Ascending aorta (tissue), 2 donors: ENCODE results near the gene EGFR. TPM values are rescaled to one million over a fixed set of nuclear protein-coding genes. Genes with fewer than 3 reads are reported as not detected.

ENCODE experiments used
- DNase-seq, 2 donors: peaks; one replicate each; pipeline ENCODE4 v3.0.0-alpha.2; 2019; ENCODE audit warnings: low spot score in 2 of 2
- H3K27ac ChIP-seq, 2 donors: fragments of 200-600 bp; sonication (generic); one replicate each; pipeline ENCODE4 v1.5.1; 2016 to 2017; ENCODE audit warnings: mild to moderate bottlenecking in 1 of 2
- H3K27me3 ChIP-seq: fragments of 200-600 bp; sonication (generic); one replicate; pipeline ENCODE4 v1.5.1; 2017
- H3K36me3 ChIP-seq, 2 donors: fragments of 200-600 bp; sonication (generic); one replicate each; pipeline ENCODE4 v1.5.1; 2016
- H3K4me1 ChIP-seq, 2 donors: fragments of 200-600 bp; sonication (generic); one replicate each; pipeline ENCODE4 v1.5.1; 2016 to 2017; ENCODE audit warnings: mild to moderate bottlenecking in 1 of 2
- H3K4me3 ChIP-seq, 2 donors: fragments of 200-600 bp; sonication (generic); one replicate each; pipeline ENCODE4 v1.5.1; 2016 to 2017; ENCODE audit warnings: mild to moderate bottlenecking in 1 of 2
- H3K9me3 ChIP-seq, 2 donors: fragments of 200-600 bp; sonication (generic); one replicate each; pipeline ENCODE4 v1.5.1; 2016
- intact Hi-C: fragments of 100-400 bp; cut with DNase I; formaldehyde crosslinking; loops from one replicate; pipeline ENCODE4 v1.15.1; 2023
- total RNA-seq: library from RNA; depleted of rRNA; stranded (reverse); fragments of >200 nt; gene quantifications from one replicate; pipeline ENCODE4 v1.1.0, GENCODE V29; 2016
- TF ChIP-seq, protein P1 (sequence below), 3 experiments: fragments of 200-600 bp in 2 of 3; fragments of 450-650 bp in 1 of 3; sonication (generic) in 2 of 3; IDR thresholded peaks; one replicate each; pipeline ENCODE4 v1.5.1; 2016 to 2019; ENCODE audit warnings: antibody characterized with exemption in 3 of 3, mild to moderate bottlenecking in 1 of 3, moderate library complexity in 1 of 3

EGFR gene
- total RNA-seq, 1 donor from 2014 or later = 33.8 TPM

DNA sequence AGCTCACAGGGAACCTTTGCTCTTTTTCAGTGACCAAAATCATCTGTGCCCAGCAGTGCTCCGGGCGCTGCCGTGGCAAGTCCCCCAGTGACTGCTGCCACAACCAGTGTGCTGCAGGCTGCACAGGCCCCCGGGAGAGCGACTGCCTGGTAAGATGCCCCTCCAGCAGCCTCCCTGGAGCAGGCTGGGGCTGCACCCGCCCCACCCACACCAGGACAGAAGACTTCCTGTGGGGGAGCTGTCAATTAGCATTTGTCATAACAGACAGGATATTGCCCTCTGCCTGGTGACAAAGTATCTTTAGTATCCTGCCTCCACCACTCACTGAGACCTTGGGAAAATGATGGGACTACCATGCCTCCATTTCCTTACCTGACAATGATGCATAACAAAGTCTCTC lies 133.7 kb downstream of the EGFR start:
- TF ChIP-seq, protein P1, sequence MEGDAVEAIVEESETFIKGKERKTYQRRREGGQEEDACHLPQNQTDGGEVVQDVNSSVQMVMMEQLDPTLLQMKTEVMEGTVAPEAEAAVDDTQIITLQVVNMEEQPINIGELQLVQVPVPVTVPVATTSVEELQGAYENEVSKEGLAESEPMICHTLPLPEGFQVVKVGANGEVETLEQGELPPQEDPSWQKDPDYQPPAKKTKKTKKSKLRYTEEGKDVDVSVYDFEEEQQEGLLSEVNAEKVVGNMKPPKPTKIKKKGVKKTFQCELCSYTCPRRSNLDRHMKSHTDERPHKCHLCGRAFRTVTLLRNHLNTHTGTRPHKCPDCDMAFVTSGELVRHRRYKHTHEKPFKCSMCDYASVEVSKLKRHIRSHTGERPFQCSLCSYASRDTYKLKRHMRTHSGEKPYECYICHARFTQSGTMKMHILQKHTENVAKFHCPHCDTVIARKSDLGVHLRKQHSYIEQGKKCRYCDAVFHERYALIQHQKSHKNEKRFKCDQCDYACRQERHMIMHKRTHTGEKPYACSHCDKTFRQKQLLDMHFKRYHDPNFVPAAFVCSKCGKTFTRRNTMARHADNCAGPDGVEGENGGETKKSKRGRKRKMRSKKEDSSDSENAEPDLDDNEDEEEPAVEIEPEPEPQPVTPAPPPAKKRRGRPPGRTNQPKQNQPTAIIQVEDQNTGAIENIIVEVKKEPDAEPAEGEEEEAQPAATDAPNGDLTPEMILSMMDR (IDR thresholded peaks at IDR 0.05) = no peak
- Histone ChIP-seq H3K4me3 (no peak overlapping the region), H3K27ac (no peak overlapping the region), H3K9me3 (no peaks in the 10 kb centered on the region), H3K27me3 (no peaks in the 10 kb centered on the region), H3K4me1 (no peaks in the 10 kb centered on the region), H3K36me3 (peaks cover 62 to 81% of the 10 kb centered on the region in 2 donors)
- intact Hi-C loops = no loop called here
- DNase-seq = no peak

DNA sequence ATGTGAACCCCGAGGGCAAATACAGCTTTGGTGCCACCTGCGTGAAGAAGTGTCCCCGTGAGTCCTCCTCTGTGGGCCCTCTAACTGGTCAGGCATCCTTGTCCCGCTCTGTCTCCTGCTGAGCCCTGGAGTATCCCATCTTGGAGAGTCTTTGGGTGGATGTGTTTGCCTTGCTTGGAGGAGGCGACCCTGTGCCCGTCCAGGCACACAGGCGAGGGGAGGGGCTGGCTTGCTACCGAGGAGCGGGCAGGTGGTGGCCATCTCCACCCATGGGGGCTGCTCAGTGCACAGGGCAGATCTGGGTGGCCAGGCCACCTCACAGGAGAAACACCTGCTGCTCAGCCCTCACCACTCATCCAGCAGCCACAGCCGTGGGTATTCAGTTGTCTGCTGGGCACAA lies 135.3 kb downstream of the EGFR start:
- intact Hi-C loops = no loop called here
- Histone ChIP-seq H3K4me1 (no peaks in the 10 kb centered on the region), H3K27me3 (no peaks in the 10 kb centered on the region), H3K36me3 (peaks cover 63 to 87% of the 10 kb centered on the region in 2 donors), H3K4me3 (no peak overlapping the region), H3K27ac (no peak overlapping the region), H3K9me3 (no peaks in the 10 kb centered on the region)
- TF ChIP-seq, protein P1 (IDR thresholded peaks at IDR 0.05) = no peak
- no peak for DNase-seq

DNA sequence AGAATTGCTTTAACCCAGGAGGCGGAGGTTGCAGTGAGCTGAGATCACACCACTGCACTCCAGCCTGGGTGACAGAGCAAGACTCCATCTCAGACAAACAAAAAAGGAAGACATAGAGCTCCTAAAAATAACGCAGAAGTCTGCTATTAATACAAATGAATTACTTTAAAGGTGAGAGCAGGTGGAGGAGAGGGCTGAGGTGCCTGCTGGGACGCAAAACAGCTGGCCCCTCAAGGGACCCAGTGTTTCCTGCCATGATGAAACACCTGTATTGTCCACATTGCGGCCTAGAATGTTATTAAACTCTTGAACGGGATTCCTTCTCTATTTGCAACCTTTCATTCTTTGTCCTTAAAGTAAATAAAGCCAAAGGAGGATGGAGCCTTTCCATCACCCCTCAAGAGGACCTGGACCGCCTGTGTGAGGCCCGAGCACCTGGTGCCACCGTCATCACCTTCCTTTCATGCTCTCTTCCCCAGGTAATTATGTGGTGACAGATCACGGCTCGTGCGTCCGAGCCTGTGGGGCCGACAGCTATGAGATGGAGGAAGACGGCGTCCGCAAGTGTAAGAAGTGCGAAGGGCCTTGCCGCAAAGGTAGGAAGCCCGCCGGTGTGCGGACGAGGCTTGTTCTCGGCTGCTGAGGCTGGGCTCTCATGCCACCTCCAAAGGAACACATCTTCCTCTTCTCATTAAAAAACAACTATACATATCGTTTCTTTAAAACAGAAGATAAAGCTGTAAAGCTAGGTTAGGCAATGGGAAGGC lies 136.7 kb downstream of the EGFR start:
- Histone ChIP-seq H3K27me3 (no peaks in the 10 kb centered on the region), H3K27ac (no peak overlapping the region), H3K4me1 (no peaks in the 10 kb centered on the region), H3K36me3 (peaks cover 63 to 97% of the 10 kb centered on the region in 2 donors), H3K9me3 (no peaks in the 10 kb centered on the region), H3K4me3 (no peak overlapping the region)
- intact Hi-C loops = no loop called here
- DNase-seq = no peak
- TF ChIP-seq, protein P1 (IDR thresholded peaks at IDR 0.05) = no peak

DNA sequence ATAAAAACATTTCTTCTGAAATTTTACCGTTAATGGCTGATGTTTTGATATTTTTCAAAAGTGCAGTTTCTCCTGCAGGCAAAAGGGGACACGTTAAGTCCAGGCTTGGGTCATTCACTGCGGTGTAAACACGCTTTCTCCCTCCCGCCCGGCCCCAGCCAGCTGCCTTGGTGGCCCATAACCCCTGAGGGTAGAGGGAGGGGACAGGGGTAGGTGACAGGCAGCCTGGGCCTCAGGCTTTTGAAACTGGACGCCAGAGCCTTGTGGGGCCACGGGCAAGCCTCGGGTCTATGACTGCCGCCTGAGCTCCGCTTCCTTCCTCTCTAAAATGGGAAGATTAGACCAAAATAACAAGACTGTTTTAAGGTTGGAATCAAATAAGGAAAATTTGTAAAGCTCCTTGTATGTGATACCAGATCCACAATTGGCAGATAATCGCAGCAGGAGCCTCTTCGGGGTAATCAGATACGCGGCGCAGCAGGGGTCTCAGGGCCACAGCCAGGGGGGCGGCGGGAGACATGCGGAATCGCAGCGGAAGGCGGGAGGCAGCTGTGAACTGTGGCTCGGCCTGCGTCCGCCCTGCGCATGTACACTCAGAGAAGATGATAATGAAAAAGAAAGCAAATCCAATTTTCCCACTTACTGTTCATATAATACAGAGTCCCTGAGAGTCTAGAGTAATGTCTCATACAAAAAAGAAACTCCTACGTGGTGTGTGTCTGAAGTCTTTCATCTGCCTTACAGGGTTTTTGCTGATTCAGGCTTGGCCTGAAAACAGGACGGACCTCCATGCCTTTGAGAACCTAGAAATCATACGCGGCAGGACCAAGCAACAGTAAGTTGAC lies 138.3 kb downstream of the EGFR start:
- H3K27ac ChIP-seq = no peak overlapping the region
- peaks cover 65 to 94% of the 10 kb centered on the region in 2 donors for H3K36me3 ChIP-seq
- H3K9me3 ChIP-seq = no peaks in the 10 kb centered on the region
- H3K4me3 ChIP-seq = no peak overlapping the region
- no peaks in the 10 kb centered on the region for H3K27me3 ChIP-seq
- H3K4me1 ChIP-seq = no peaks in the 10 kb centered on the region
- DNase-seq = no peak
- intact Hi-C loops = no loop called here
- TF ChIP-seq, protein P1 (IDR thresholded peaks at IDR 0.05) = no peak

DNA sequence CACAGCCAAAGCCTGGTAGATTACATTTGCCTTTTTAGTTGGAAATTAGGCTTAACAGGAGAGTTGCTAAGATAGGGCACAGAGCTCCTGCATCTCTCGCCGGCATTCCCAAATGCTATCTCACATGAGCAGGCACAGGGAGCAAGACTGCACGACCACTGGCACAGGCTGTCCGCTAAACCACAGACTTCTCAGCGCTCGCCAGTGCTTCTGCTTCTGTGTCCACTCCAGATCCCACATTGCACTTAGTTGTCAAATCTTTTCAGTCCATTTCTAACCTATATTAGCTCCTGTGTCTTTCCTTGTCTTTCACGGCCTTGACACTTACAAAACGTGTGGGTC lies 138.9 kb downstream of the EGFR start:
- TF ChIP-seq, protein P1 (IDR thresholded peaks at IDR 0.05) = no peak
- H3K36me3 ChIP-seq = peaks cover 59 to 94% of the 10 kb centered on the region in 2 donors
- no peak for DNase-seq
- H3K27ac ChIP-seq = no peak overlapping the region
- H3K4me3 ChIP-seq = no peak overlapping the region
- no peaks in the 10 kb centered on the region for H3K9me3 ChIP-seq
- no peaks in the 10 kb centered on the region for H3K4me1 ChIP-seq
- no peaks in the 10 kb centered on the region for H3K27me3 ChIP-seq
- intact Hi-C loops = no loop called here
